HTERT RPE-1 (cell line): ENCODE measurements around the gene WWOX.

Experiments used
- in situ Hi-C: fragments of 300-500 bp; cut with MboI; formaldehyde crosslinking; loops from 4 replicates; pipeline ENCODE4 v1.14.3; 2020; ENCODE audit warnings: low sequenced_read_pairs

The WWOX gene

DNA sequence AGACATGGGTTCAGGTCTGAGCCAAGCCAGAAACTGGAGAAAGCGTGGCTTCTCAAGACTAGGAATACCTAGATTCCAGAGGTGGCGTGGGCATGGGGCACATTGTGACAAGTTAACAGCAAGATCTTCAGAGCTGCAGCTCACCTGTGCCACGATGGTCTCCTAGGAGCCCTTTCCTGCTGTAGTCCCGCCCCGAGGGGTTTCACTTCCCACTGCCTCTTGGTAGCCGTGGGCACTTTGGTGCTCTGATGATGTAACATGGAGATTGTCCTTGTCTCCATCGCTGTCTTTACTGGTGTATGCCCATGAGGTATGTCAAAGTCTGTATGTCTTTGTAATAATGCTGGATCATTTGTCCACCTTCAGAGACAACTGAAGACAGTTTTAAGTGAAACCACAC is 89.7 kb downstream of the WWOX start:
- in situ Hi-C loops: no loop called here

DNA sequence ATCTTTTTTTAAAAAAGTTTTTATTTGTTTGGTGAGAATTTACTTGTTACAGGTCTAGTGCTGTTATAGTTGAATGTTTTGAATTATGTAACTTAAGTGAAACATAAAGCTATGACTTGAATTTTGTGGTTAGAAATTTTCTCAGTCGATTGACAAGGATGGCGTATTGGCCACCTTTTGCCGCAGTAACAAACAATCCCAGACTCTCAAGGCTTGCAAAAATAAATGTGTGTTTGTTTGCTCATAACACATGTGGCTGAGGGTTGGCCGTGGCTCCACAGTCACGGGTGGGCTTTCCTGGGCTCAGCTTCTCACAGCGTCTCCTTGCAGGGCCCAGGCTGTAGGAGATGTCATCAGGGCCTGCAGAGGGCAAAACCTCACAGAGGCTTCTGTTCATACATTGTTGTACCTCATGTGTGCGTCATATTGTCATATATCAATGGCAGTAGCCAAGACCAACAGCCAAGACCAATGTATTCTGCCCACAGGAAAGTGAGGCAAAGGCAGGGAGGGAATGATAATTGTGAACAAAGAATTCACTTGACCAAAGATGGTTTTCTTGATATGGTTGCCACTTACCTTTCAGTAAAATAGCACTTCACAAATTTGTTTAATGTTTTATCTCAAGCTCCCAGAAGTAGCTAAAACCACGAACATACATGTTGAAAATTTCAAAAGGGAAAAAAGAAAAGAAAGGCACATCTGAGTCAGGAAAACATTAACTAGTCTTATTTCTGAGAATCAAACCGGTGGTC is 93.5 kb downstream of the WWOX start:
- in situ Hi-C loops: no loop called here

DNA sequence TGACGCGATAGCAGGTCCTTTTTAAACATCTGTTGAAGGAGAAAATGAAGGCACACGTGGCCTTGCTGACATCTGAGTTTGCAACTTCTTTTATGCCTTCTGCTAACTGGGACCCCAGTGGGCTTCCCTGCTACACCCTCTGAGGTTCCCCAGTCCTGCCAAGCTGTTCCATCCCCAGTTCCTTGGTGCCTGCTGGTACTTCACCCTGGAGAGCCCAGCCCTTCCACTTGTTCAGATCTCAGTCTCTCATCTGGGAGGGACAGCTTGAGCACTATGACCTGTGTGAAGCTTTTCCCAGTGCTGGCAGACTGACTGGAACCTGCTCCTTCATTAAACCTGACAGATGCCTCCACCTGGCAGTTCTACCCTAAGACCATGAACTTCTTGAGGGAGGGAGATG is 95.5 kb downstream of the WWOX start:
- in situ Hi-C loops: no loop called here

DNA sequence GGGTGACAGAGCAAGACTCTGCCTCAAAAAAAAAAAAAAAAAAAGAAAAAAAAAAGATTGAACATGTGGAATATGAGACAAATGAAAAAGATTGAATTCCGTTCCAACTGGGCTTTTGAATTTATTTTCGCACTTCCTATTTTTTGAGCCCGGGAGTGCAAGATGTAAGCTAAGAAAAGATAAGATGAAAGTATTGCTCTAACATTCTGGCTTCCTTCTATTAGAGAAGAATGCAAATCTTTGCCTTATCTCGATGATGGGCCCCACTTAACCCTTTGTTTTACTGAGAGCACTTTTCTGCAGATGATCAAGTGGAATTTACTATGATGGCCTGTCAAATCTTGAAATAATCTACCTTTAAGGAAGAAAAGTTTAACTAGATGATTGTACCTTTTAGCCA is 96.3 kb downstream of the WWOX start:
- in situ Hi-C loops: no loop called here

DNA sequence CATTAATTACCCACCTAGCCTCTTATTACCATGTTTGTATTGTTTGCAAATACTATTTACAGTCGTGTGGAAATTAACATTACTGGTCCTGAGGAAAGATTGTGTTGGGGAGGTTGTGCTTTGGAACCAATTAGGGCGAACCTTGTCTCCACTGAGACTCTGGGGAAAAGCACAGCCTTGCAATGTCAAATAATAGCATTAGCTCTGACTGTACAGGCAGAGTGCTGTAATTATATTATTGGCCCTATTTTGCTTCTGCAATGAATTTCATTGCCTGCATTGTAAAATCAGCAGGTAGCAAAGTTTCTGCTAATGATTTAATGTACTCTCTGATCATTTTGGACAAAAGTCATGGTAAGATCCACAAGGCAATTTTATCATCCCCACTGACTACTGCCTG is 97.0 kb downstream of the WWOX start:
- in situ Hi-C loops: no loop called here

DNA sequence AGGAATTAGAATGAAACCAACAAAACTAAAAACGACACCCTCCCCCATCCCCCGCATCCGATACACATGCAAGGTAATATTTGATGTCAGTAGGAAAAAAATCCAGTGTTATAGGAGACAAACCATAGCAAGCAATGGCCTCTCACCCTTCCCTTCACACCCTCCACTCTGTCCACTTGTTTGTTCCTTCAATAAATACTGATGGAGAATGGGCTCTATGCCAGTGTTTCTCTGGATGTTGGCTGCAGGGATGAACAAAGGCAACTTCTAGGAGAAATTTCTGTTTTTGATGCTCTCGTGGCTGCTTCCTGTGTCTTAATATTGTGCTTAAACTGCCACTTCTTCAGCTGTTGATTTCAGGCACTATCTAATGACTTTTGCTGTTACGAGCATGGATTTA is 98.8 kb downstream of the WWOX start:
- in situ Hi-C loops: no loop called here

DNA sequence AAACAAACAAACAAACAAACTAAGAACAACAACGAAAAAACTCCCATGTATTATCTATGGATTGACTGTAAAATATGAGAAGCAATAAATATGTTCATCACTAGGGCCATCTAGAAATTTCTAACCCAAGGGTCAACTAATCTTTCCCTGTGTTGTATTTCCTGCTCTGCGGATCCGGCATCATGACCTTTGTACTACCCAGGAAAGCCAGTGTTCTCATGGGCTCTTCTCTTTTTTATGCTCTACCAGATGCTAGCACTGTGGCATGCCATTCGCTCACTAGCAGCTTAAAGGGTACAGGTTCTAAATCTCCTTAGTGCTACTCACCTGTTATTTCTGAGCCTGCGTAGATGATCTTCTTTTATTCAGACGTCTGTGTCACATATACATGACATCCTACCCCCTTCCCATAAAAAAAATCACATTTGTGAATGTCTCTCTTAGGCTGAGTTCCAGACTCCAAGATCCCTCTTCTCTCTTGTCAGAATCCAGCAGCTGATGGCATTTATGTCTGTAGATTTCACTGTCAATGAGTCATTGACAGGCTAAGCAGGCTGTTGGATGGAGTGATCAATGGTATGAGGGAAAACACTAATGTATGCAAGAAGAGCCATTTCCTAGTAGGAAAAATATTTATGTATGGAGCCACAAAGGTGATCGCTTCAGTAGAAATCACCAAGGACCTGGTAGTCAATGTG is 100.0 kb downstream of the WWOX start:
- in situ Hi-C loops: no loop called here

DNA sequence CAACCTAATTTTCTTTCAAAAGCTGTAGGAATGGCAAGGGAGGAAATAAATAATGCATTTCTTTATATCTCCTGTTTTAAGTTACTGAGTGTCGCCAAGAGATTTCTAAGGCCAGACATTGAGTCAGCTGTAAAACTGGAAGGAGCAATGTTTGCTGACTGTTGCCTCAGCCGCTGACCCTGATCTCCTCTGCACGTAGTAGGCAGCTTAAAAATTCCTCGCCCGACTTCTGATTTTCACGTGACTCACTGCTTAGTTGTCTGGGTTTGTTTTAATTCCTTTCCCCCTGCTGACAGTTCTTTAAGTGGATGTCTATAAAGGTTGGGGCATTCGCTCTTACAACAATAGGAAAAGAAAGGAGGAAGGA is 100.6 kb downstream of the WWOX start:
- in situ Hi-C loops: no loop called here

DNA sequence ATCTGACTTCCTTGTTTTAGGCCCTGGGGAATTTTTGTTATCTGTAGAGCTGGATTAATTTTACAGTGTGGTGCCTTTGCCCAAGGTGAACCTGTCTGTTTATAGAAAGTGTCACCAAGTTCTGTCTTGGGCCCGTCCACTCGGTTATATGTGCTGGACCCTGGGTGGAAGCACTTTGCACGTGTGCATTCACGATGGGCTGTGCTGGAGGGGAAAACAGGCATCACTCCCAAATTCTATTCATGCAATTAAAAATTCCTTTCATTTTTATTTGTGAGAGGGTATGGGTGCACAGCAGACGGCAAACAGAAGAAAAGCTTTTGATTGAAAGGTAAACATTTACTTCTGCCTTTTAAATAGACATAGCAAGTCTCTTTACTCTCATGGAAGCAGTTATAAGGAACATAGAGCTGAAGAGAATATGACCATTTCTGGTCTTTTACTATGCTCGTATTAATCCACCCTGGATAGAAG is 101.2 kb downstream of the WWOX start:
- in situ Hi-C loops: no loop called here

DNA sequence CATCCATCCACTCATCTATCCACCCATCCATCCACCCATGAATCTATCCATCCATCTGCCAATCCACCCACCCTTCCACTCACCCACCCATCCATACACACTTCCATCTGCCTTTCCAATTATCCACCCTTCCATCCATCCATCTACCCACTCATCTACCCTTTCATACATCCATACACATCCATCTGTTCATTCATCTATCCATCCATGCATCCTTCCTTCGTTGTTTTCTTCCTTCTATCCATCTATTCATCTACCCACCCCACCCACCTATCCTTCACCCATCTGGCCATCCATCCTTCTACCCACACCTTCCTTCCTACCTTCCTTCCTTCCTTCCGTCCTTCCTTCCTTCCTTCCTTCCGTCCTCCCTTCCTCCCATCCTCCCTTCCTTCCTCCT is 106.1 kb downstream of the WWOX start:
- in situ Hi-C loops: no loop called here

DNA sequence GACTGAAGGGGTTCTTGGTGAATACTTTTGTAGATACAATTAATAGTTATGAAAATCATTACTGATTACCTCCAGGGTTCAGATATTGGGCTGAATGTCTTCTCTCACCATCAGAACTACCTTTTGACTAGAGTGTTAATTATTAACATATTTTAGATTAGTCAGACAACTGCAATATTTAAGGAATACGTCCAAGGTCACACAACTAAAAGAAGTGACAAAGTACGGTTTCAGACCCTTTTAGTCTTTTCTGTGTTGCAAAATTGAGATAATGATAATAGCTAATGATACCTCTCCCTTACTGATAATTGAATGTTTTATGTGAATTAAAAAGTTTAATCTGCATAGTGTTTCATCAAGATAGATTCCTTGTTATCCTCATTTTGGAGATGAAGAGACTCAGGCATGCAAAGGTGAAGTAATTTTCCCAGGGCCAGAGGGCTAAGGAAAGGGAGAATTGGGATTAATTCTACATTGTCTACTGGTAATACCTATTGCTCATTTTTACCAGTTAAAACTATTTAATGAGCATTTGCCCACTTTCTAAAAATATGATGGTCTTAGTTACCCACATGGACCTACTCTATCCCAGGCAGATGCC is 107.3 kb downstream of the WWOX start:
- in situ Hi-C loops: no loop called here

DNA sequence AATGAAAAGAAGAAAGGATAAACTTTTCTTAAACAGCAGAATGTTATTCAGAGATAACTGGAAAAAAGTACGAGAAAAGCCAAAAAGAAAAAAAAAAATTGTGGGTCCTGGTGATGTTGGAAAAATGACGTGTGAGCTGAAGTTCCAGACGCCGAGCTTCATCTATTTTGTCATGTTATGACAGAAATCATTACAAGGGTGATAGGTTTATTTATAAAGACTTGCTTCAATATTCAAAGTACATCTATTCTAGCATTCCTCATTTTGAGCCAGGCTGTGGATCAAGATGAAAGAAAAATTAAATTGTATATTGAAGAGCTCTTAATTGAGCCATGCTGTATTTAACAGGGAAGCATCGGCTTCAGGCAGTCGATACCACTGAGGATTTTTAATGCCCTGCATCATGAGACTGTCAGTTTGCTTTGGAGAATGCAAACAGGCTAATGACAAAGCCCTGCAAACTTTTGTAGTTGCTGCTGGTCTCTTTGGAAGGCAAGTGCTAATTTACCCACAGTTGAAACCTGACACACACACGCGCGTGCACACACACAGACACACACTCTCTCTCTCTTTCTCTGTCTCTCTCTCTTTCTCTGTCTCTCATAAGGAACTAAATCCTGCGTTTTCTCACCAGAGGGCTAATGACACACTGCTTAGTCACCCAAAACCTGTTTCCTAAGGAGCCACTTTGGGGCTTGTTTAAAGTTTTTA is 110.7 kb downstream of the WWOX start:
- in situ Hi-C loops: no loop called here

DNA sequence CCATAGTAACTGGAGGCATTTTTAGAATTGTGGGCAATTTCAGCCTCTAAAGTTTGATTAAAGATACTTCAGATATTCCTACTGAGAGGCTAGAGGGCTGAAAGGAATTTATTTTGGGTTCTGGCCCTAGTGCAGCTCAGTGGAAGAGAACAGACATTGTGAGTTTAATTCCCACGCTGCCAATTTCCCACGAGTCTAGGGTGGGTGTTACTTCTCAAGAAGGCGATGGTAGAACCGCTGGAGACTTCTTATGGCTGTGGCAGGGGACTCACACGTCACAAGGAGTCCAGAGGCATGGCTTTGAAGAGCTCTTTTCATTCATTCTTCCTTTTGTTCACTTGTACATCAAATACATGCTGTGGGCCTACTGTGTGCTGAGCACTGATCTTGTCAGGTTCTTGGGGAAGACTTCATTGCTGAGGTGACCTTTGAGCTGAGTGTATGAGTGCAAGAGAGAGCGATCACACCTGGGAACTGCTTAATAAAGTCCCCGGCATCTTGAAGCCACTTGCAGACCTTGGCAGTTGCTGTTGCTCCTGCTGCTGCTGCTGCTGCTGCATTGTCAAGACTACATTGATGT is 111.7 kb downstream of the WWOX start:
- in situ Hi-C loops: no loop called here

DNA sequence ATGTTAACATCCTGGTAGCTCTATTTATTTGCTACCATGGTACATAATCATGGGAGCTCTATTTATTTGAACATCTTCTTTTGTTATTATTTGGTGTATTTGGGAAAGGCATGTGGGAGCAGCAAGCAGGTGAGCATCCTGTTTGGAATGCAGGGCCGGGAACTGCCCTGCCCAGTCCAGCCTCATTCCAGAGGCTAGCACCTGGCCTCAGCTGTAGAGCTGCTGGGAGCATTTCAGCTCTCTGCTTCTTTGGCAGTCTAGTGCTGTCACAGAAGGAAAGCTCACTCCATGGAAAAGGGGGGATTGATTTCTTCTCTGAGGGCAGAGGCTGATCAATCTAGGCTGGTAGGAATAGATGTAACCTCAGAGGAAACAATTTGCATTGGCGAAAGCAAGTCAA is 112.5 kb downstream of the WWOX start:
- in situ Hi-C loops: no loop called here

DNA sequence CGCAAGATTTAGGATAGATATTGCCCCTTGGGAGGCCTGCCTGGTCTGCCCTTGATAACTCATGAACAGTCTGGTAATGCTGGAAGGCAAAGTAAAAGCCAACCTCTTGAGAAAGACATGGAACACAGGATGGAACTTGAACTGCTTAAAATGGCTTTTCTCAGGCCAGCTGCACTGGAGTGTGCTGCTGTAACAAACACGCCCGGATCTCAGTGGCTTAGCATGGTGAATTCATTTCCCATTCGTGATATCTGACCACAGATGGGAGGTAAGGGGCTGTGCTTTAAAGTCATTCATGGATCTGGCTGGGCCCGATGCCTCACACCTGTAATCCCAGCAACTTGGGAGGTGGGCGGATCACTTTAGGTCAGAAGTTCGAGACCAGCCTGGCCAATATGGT is 113.2 kb downstream of the WWOX start:
- in situ Hi-C loops: no loop called here

DNA sequence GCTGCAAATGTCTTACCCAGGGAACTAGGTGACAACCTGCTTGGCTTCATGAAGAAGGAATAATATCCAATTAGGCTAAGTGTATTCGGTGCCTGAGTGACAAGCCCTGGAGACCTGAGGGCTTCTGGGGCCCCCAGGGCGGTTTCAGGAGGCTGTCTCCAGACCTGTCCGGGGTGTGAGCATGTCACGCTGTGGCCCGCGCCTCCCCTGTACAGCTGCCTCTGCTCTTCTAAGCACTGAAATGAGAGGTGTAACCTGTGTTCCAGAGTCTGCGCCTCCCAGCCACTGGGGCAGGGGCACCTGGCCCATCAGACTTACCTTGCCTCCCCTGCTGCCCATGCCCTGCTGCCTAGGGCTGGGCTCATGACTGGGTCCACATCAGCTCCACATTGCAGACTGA is 114.3 kb downstream of the WWOX start:
- in situ Hi-C loops: no loop called here

DNA sequence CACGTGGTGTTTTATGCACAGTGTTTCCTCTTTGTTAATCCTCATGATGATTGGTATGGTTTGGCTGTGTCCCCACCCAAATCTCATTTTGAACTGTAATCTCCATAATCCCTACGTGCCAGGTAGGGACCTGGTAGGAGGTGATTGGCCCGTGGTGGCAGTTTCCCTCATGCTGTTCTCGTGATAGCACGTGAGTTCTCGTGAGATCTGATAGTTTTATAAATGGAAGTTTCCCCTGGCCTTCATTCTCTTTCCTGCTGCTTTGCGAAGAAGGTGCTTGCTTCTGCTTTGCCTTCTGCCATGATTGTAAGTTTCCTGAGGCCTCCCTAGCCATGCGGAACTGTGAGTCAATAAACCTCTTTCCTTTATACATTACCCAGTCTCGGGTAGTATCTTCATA is 115.8 kb downstream of the WWOX start:
- in situ Hi-C loops: no loop called here

DNA sequence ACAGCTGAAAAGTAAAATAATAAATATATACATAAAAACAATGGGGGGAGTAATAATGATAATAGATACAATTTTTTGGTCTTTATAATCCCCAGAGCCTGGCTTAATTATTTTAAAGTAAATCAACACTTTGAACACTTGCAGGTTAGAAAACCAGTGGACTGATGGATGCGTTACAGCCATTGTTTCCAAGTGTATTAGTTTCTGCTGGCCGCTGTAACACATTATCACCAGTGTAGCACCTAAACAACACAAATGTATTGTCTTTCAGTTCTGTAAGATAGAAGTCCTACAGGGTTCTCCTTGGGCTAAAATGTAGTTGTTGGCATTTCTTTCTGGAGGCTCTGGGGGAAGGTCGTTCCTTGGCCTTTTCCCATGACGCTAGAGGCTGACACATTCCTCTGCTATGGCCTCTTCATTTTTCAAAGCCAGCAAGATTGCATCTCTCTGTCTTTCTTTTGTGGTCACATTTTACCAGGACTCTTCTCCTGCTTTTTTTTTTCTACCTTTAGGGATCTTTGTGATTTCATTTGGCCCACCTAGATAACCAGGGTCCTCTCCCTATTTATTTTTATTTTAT is 116.8 kb downstream of the WWOX start:
- in situ Hi-C loops: no loop called here

DNA sequence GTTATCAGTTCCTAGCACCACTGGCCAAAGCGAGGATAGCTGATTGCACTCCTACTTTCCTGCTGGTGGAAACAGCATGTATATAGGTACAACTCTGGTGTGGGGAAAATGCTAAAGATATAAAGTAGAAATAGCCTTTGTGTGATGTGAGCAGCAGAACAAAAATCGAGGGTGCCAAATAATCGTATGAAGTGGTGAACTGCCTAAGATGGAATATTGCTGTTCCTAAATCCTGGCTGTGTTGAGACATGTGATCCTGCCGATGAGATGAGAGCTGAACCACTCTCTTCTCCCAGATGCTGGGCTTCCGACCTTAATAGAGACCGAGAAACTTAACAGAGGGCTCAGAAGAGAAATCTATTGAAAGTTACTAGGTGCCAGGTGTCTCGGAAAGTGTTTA is 117.8 kb downstream of the WWOX start:
- in situ Hi-C loops: no loop called here

DNA sequence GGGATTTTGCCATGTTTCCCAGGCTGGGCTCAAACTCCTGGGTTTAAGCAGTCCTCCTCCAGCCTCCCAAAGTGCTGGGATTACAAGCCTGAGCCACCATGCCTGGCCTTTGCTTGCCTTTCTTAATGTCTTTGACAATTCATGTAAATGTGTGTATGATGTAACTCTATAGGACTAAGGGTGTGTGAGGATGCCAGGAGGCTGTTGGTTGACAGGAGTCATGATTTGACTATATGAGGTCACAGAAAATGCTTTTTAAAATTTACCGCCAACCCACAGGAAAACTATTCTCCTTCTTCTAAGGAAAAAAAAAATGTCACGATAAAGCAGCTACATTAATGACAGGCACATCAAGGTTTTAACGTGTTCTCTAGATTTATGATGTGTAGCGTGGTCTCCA is 118.8 kb downstream of the WWOX start:
- in situ Hi-C loops: no loop called here
